Smooth muscle cell (in vitro differentiated cells): ENCODE data around the gene PRPF6. TPM values are rescaled to one million over a fixed set of nuclear protein-coding genes. Genes with fewer than 3 reads are reported as not detected.

Experiments used
- DNase-seq: peaks from one replicate; lab custom pipeline; 2025; ENCODE audit not compliant: unreplicated experiment; lab: John Stamatoyannopoulos, UW
- H2AFZ ChIP-seq: fragments of 200-600 bp; sonication (generic); 2 replicates; pipeline ENCODE4 v1.6.0; 2016; ENCODE audit warnings: antibody characterized with exemption, low read depth, mild to moderate bottlenecking
- H3F3A ChIP-seq: fragments of 200-600 bp; sonication (generic); 2 replicates; pipeline ENCODE4 v1.6.0; 2017; ENCODE audit warnings: antibody characterized with exemption, low read depth
- H3K27ac ChIP-seq: fragments of 200-600 bp; sonication (generic); 2 replicates; pipeline ENCODE4 v1.5.1; 2016; ENCODE audit warnings: low read depth, mild to moderate bottlenecking
- H3K27me3 ChIP-seq: fragments of 200-600 bp; sonication (generic); 2 replicates; pipeline ENCODE4 v1.6.1; 2016; ENCODE audit warnings: low read depth, mild to moderate bottlenecking
- H3K36me3 ChIP-seq: fragments of 200-600 bp; sonication (generic); 2 replicates; pipeline ENCODE4 v1.5.1; 2016; ENCODE audit warnings: low read depth
- H3K4me1 ChIP-seq: fragments of 200-600 bp; sonication (generic); 2 replicates; pipeline ENCODE4 v1.5.1; 2016; ENCODE audit warnings: low read depth
- H3K4me2 ChIP-seq: fragments of 200-600 bp; sonication (generic); 2 replicates; pipeline ENCODE4 v1.6.0; 2016; ENCODE audit warnings: mild to moderate bottlenecking
- H3K4me3 ChIP-seq: fragments of 200-600 bp; sonication (generic); 2 replicates; pipeline ENCODE4 v1.5.1; 2016; ENCODE audit warnings: mild to moderate bottlenecking
- H3K79me2 ChIP-seq: fragments of 200-600 bp; sonication (generic); 2 replicates; pipeline ENCODE4 v1.6.0; 2016; ENCODE audit warnings: low read depth, mild to moderate bottlenecking
- H3K9ac ChIP-seq: fragments of 200-600 bp; sonication (generic); 2 replicates; pipeline ENCODE4 v1.6.0; 2016; ENCODE audit warnings: low read depth
- H3K9me3 ChIP-seq: fragments of 200-600 bp; sonication (generic); replicated peaks from 2 replicates; pipeline ENCODE4 v1.5.1; 2016; ENCODE audit warnings: low read depth
- H4K20me1 ChIP-seq: fragments of 200-600 bp; sonication (generic); 2 replicates; pipeline ENCODE4 v1.6.0; 2016; ENCODE audit warnings: low read depth
- CTCF ChIP-seq: fragments of 200-600 bp; sonication (generic); IDR thresholded peaks from 2 replicates; pipeline ENCODE4 v1.5.1; 2017; ENCODE audit warnings: borderline replicate concordance, mild to moderate bottlenecking, antibody characterized with exemption; ENCODE audit not compliant: insufficient read depth, poor library complexity, severe bottlenecking
- WGBS: methylation state at CpG from one replicate; pipeline ENCODE4 v1.1.7; 2016; ENCODE audit warnings: low lambda C conversion rate; 5-methylcytosine and 5-hydroxymethylcytosine counted together
- polyA plus RNA-seq: library from polyadenylated mRNA; unstranded; fragments of >200 nt; fragmentation: Nextera tagmentation; extraction: Ambion mirVana; gene quantifications from 2 replicates; pipeline ENCODE4 v1.2.1, GENCODE V29; 2016
- total RNA-seq: library from RNA; depleted of rRNA; stranded (reverse); fragments of >200 nt; gene quantifications from 2 replicates; pipeline ENCODE4 v1.2.3, GENCODE V29; 2014

PRPF6 gene
- total and polyA plus RNA-seq, 2 experiments from 2014 or later, result 33.3 to 51.2 TPM

GRCh38 chr20:64069209-64069613 is 88.3 kb downstream of the PRPF6 start:
- H3K27ac ChIP-seq, result no peak overlapping the region
- H3K4me1 ChIP-seq, result peaks cover 2% of the 10 kb centered on the region
- H3K79me2 ChIP-seq, result no peaks in the 10 kb centered on the region
- no peak overlapping the region for H3K4me3 ChIP-seq
- H3K9me3 ChIP-seq, result no peaks in the 10 kb centered on the region
- no peaks in the 10 kb centered on the region for H3K27me3 ChIP-seq
- no peak overlapping the region for H3K9ac ChIP-seq
- H3F3A ChIP-seq, result no peaks in the 10 kb centered on the region
- no peak for DNase-seq
- no peaks in the 10 kb centered on the region for H3K36me3 ChIP-seq
- H4K20me1 ChIP-seq, result peaks cover 5% of the 10 kb centered on the region
- no peak for TF ChIP-seq CTCF
- H3K4me2 ChIP-seq, result no peak overlapping the region
- H2AFZ ChIP-seq, result no peak overlapping the region
- 94% methylated on average over 20 of the region's 20 CpGs for WGBS

- TF ChIP-seq CTCF, result peak; percentile 72
- no peaks in the 10 kb centered on the region for H3K79me2 ChIP-seq
- no peaks in the 10 kb centered on the region for H3K36me3 ChIP-seq
- WGBS, result 81% methylated on average over 14 of the region's 14 CpGs
- H3F3A ChIP-seq, result no peaks in the 10 kb centered on the region
- H3K4me2 ChIP-seq, result no peak overlapping the region
- H2AFZ ChIP-seq, result no peak overlapping the region
- H3K4me1 ChIP-seq, result no peaks in the 10 kb centered on the region
- no peak for DNase-seq
- H3K9ac ChIP-seq, result no peak overlapping the region
- H3K9me3 ChIP-seq, result no peaks in the 10 kb centered on the region
- no peak overlapping the region for H3K4me3 ChIP-seq
- H3K27ac ChIP-seq, result no peak overlapping the region
- H3K27me3 ChIP-seq, result no peaks in the 10 kb centered on the region
- H4K20me1 ChIP-seq, result peaks cover under 1% of the 10 kb centered on the region
Observed at GRCh38 chr20:64069614-64070243, 88.8 kb downstream of the PRPF6 start.

GRCh38 chr20:64070244-64070993 is 89.5 kb downstream of the PRPF6 start:
- Histone ChIP-seq H4K20me1 (no peaks in the 10 kb centered on the region), H3K27ac (no peak overlapping the region), H3K4me2 (no peak overlapping the region), H3K36me3 (no peaks in the 10 kb centered on the region), H3K27me3 (no peaks in the 10 kb centered on the region), H3K79me2 (no peaks in the 10 kb centered on the region), H3K9ac (no peak overlapping the region), H2AFZ (no peak overlapping the region), H3K9me3 (no peaks in the 10 kb centered on the region), H3K4me3 (no peak overlapping the region), H3K4me1 (no peaks in the 10 kb centered on the region), H3F3A (no peaks in the 10 kb centered on the region)
- 97% methylated on average over 31 of the region's 31 CpGs for WGBS
- no peak for DNase-seq
- no peak for TF ChIP-seq CTCF
